Neural cell (in vitro differentiated cells): ENCODE measurements around the gene MRE11. TPM values are rescaled to one million over a fixed set of nuclear protein-coding genes. Genes with fewer than 3 reads are reported as not detected.

Experiments used
- H2AFZ ChIP-seq: fragments of 200-600, 300-800 bp; sonication (generic), shearing (Covaris generic); 2 replicates; pipeline ENCODE4 v1.6.0; 2014; ENCODE audit warnings: low read depth, mild to moderate bottlenecking, antibody characterized with exemption, low read length, moderate library complexity
- H3F3A ChIP-seq: fragments of 200-600 bp; shearing (Covaris generic); 2 replicates; pipeline ENCODE4 v1.6.1; 2016; ENCODE audit warnings: mild to moderate bottlenecking, moderate library complexity, mixed read lengths, antibody characterized with exemption, low read length; ENCODE audit not compliant: insufficient read depth, poor library complexity, severe bottlenecking
- H3K27ac ChIP-seq: fragments of 200-600, 300-800 bp; sonication (generic), shearing (Covaris generic); 2 replicates; pipeline ENCODE4 v1.5.1; 2014; ENCODE audit warnings: mild to moderate bottlenecking, low read length, moderate library complexity
- H3K27me3 ChIP-seq: fragments of 300-800, 200-600 bp; sonication (generic), shearing (Covaris generic); 2 replicates; pipeline ENCODE4 v1.6.0; 2014; ENCODE audit warnings: mild to moderate bottlenecking, low read depth, low read length, moderate library complexity; ENCODE audit not compliant: insufficient read depth
- H3K36me3 ChIP-seq: fragments of 300-800, 200-600 bp; sonication (generic), shearing (Covaris generic); 2 replicates; pipeline ENCODE4 v1.5.1; 2014; ENCODE audit warnings: mild to moderate bottlenecking, antibody characterized with exemption, low read length, moderate library complexity; ENCODE audit not compliant: insufficient read depth
- H3K4me2 ChIP-seq: fragments of 300-800, 200-600 bp; sonication (generic), shearing (Covaris generic); 2 replicates; pipeline ENCODE4 v1.6.0; 2014; ENCODE audit warnings: mild to moderate bottlenecking, low read length
- H3K4me3 ChIP-seq: fragments of 300-800, 200-600 bp; sonication (generic), shearing (Covaris generic); 2 replicates; pipeline ENCODE4 v1.5.1; 2014; ENCODE audit warnings: mild to moderate bottlenecking, low read length, moderate library complexity
- H3K79me2 ChIP-seq: fragments of 200-600 bp; shearing (Covaris generic); replicated peaks from 2 replicates; pipeline ENCODE4 v1.6.0; 2014; ENCODE audit warnings: mild to moderate bottlenecking, low read length, moderate library complexity; ENCODE audit not compliant: insufficient read depth
- H3K9ac ChIP-seq: fragments of 300-800, 200-600 bp; sonication (generic), shearing (Covaris generic); 2 replicates; pipeline ENCODE4 v1.6.1; 2016; ENCODE audit warnings: mild to moderate bottlenecking, low read length, mixed read lengths
- H3K9me2 ChIP-seq: fragments of 200-600 bp; shearing (Covaris generic); 2 replicates; pipeline ENCODE4 v1.6.1; 2016; ENCODE audit warnings: mild to moderate bottlenecking, low read length, mixed read lengths; ENCODE audit not compliant: insufficient read depth
- H3K9me3 ChIP-seq: fragments of 200-600, 300-800 bp; sonication (generic), shearing (Covaris generic); 2 replicates; pipeline ENCODE4 v1.6.1; 2016; ENCODE audit warnings: mild to moderate bottlenecking, mixed run types, low read length, moderate library complexity, mixed read lengths
- H4K20me1 ChIP-seq: fragments of 200-600 bp; shearing (Covaris generic); 2 replicates; pipeline ENCODE4 v1.6.1; 2016; ENCODE audit warnings: mild to moderate bottlenecking, mixed run types; ENCODE audit not compliant: insufficient read depth
- EP300 ChIP-seq: fragments of 450-650 bp; conservative IDR thresholded peaks from 2 replicates; pipeline ENCODE4 v1.6.1; 2014; ENCODE audit warnings: antibody characterized with exemption, mild to moderate bottlenecking, moderate library complexity; ENCODE audit not compliant: poor library complexity, severe bottlenecking
- EZH2 ChIP-seq: fragments of 200-600, 300-800 bp; shearing (Covaris generic), sonication (generic); IDR thresholded peaks from 2 replicates; pipeline ENCODE4 v1.6.1; 2014; ENCODE audit warnings: antibody characterized with exemption, low read length, borderline replicate concordance, mild to moderate bottlenecking; ENCODE audit not compliant: insufficient read depth, poor library complexity, severe bottlenecking
- MXI1 ChIP-seq: fragments of 450-650 bp; conservative IDR thresholded peaks from 2 replicates; pipeline ENCODE4 v1.6.1; 2014; ENCODE audit warnings: antibody characterized with exemption, mild to moderate bottlenecking; ENCODE audit not compliant: poor library complexity, severe bottlenecking
- POLR2AphosphoS5 ChIP-seq: IDR thresholded peaks from 2 replicates; pipeline ENCODE4 v1.6.1; 2012
- RAD21 ChIP-seq: fragments of 450-650 bp; conservative IDR thresholded peaks from 2 replicates; pipeline ENCODE4 v1.6.1; 2014; ENCODE audit warnings: antibody characterized with exemption, mild to moderate bottlenecking, moderate library complexity
- REST ChIP-seq: IDR thresholded peaks from 2 replicates; pipeline ENCODE4 v1.6.1; 2012; ENCODE audit warnings: borderline replicate concordance
- SMC3 ChIP-seq: fragments of 450-650 bp; conservative IDR thresholded peaks from 2 replicates; pipeline ENCODE4 v1.6.1; 2014; ENCODE audit warnings: antibody characterized with exemption, mild to moderate bottlenecking, moderate library complexity; ENCODE audit not compliant: poor library complexity
- TAF1 ChIP-seq: IDR thresholded peaks from 2 replicates; pipeline ENCODE4 v1.6.1; 2012; ENCODE audit warnings: low read depth
- polyA plus RNA-seq: library from polyadenylated mRNA; depleted of rRNA; stranded (reverse); fragments of >200 nt; gene quantifications from 2 replicates; pipeline ENCODE4 v1.2.3, GENCODE V29; 2014
- TF ChIP-seq, protein P1 (sequence below): fragments of 450-650 bp; IDR thresholded peaks from 2 replicates; pipeline ENCODE4 v1.5.1; 2014; ENCODE audit warnings: antibody characterized with exemption, mild to moderate bottlenecking, moderate library complexity; ENCODE audit not compliant: poor library complexity, severe bottlenecking

Gene MRE11
- polyA plus RNA-seq, 1 donor from 2014 or later: 5.1 TPM

- Histone ChIP-seq H4K20me1 (no peaks in the 10 kb centered on the region), H3K9me2 (no peaks in the 10 kb centered on the region), H3K27ac (no peak overlapping the region), H3K4me2 (no peak overlapping the region), H3K9me3 (no peaks in the 10 kb centered on the region), H3K36me3 (no peaks in the 10 kb centered on the region), H3K9ac (no peak overlapping the region), H3K79me2 (no peaks in the 10 kb centered on the region), H3K4me3 (no peak overlapping the region), H3F3A (no peaks in the 10 kb centered on the region), H2AFZ (no peak overlapping the region), H3K27me3 (no peaks in the 10 kb centered on the region)
- TF ChIP-seq POLR2AphosphoS5 (no peak), TAF1 (no peak), EP300 (no peak), SMC3 (no peak), MXI1 (no peak), RAD21 (no peak), EZH2 (no peak), REST (no peak)
- TF ChIP-seq, protein P1, sequence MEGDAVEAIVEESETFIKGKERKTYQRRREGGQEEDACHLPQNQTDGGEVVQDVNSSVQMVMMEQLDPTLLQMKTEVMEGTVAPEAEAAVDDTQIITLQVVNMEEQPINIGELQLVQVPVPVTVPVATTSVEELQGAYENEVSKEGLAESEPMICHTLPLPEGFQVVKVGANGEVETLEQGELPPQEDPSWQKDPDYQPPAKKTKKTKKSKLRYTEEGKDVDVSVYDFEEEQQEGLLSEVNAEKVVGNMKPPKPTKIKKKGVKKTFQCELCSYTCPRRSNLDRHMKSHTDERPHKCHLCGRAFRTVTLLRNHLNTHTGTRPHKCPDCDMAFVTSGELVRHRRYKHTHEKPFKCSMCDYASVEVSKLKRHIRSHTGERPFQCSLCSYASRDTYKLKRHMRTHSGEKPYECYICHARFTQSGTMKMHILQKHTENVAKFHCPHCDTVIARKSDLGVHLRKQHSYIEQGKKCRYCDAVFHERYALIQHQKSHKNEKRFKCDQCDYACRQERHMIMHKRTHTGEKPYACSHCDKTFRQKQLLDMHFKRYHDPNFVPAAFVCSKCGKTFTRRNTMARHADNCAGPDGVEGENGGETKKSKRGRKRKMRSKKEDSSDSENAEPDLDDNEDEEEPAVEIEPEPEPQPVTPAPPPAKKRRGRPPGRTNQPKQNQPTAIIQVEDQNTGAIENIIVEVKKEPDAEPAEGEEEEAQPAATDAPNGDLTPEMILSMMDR: no peak
Measured at GRCh38 chr11:94533206-94533605, 39.6 kb upstream of the MRE11 start.

DNA sequence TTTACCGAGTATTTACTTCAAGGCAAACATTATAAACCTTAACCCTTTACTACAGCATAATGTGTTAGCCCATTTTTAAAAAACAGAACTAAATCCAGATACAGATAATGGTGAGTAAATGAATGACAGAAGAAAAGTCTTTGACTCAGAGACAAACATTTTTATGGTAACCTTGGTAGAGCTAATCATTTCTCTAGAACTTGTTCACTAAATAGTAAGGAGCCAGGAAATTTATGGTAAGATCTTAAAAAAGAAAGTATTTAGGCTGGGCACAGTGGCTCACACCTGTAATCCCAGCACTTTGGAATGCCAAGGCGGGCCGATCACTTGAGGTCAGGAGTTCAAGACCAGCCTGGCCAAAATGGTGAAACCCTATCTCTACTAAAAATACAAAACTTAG lies 38.6 kb upstream of the MRE11 start:
- no peak overlapping the region for H3K4me2 ChIP-seq
- H3K36me3 ChIP-seq: no peaks in the 10 kb centered on the region
- no peak overlapping the region for H3K4me3 ChIP-seq
- no peak overlapping the region for H2AFZ ChIP-seq
- no peak for TF ChIP-seq TAF1
- TF ChIP-seq SMC3: no peak
- no peak for TF ChIP-seq EZH2
- no peak for TF ChIP-seq EP300
- TF ChIP-seq POLR2AphosphoS5: no peak
- TF ChIP-seq MXI1: no peak
- no peak for TF ChIP-seq REST
- TF ChIP-seq, protein P1: no peak
- no peak for TF ChIP-seq RAD21
- H3K9me3 ChIP-seq: no peaks in the 10 kb centered on the region
- H3F3A ChIP-seq: no peaks in the 10 kb centered on the region
- no peak overlapping the region for H3K27ac ChIP-seq
- H3K9me2 ChIP-seq: no peaks in the 10 kb centered on the region
- H3K79me2 ChIP-seq: no peaks in the 10 kb centered on the region
- H3K27me3 ChIP-seq: no peaks in the 10 kb centered on the region
- no peaks in the 10 kb centered on the region for H4K20me1 ChIP-seq
- H3K9ac ChIP-seq: no peak overlapping the region
